ENCODE measurements around the gene LDB3. TPM values are rescaled to one million over a fixed set of nuclear protein-coding genes. Genes with fewer than 3 reads are reported as not detected.

The LDB3 gene
- total and polyA plus RNA-seq, 9 of the 15 experiments (the other 6 are each of a cell fraction or from before 2014, with no cell fraction given) = 0.03 TPM; not detected in 8

DNA sequence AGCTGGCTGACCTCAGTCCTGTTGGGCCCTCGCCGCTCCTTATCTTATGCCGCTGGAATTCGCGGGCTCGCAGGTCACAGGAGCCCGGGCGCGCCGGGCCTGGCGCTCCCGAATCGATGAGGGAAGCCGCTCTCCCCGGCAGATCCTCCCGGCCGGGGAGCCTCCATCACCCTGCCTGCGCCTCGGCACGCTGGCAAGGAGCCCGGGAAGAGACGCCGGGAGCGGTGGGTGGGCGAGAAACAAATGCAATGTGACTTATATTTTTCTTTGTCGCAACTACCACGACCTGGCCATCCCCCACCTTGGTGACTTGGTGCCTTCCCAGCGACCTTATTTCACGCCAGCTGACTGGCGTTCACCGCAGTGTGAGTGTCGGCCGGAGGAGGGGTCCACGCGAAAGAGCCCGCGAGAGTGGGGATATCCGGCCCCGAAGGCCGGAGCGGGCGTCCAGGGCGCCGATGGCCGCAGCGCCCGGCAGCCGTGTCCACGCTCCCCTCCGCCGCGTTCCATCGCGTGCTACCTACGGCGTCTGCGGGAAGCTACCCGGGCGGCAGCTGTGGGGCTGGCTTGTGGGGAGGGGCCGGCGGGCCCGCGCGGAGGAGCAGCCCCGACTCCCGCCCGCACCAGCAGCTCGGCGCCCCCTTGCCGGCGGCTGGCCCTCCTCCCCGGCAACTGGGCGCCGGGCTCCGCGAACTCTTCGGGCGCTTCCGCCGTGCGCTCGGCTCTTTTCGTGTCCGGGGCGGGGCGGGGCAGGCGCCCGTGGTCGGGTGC is 87.6 kb downstream of the LDB3 start:
- DNase-seq (ENCODE audit: extremely low read depth in 1 of 4, low spot score in 3 of 4) (peak; percentile 73 to 90 (median 88)), FAIRE-seq (no peak), ATAC-seq (peak; percentile 81)
- Histone ChIP-seq H3K9me3 (replicated peaks; ENCODE audit: control insufficient read depth, insufficient read depth, low read depth, low read length) (no peaks in the 10 kb centered on the region), H3K4me1 (replicated peaks in 1 of 2; ENCODE audit: control insufficient read depth in 2 of 2, insufficient read depth in 2 of 2, low read length in 2 of 2) (peaks cover 34% of the 10 kb centered on the region in 2 experiments), H3K36me3 (ENCODE audit: control insufficient read depth, insufficient read depth, low read length) (no peaks in the 10 kb centered on the region), H3K9me1 (ENCODE audit: control insufficient read depth, insufficient read depth, low read length) (no peaks in the 10 kb centered on the region), H3K27me3 (ENCODE audit: control insufficient read depth in 2 of 2, insufficient read depth in 2 of 2, low read length in 2 of 2) (no peaks in the 10 kb centered on the region), H2AFZ (ENCODE audit: low read depth, low read length) (peak overlapping the region; percentile 74), H3K4me3 (peak overlapping the region; percentile 73), H3K9ac (ENCODE audit: insufficient read depth in 1 of 2, low read depth in 2 of 2, low read length in 2 of 2) (peak overlapping the region; percentile 94 to 99), H3K27ac (ENCODE audit: extremely low read depth, low read depth, low read length) (peak overlapping the region; percentile 90), H4K20me1 (replicated peaks; ENCODE audit: control insufficient read depth, insufficient read depth, low read length) (no peaks in the 10 kb centered on the region), H3K79me2 (ENCODE audit: control insufficient read depth, insufficient read depth, low read length) (peaks cover 61% of the 10 kb centered on the region), H3K4me2 (ENCODE audit: insufficient read depth, low read length) (peak overlapping the region; percentile 78)
- ChIA-PET POLR2A (interaction anchor here (0.6 to 5.8 kb wide), 9 partner anchors 10 to 211 kb away, joined by 3 to 40 read pairs (median 4); no protein-coding TSS in a partner anchor), CTCF (ENCODE audit: low intra/inter-chr PET ratio) (interaction anchor here (0.7 kb wide), 1 partner anchor 42 kb away, joined by 4 read pairs; no protein-coding TSS in a partner anchor)
- in situ Hi-C loops (cut with MboI) = no loop called here
- BruUV-seq (replicated peaks) = no TSS peak
- intact Hi-C loops (cut with micrococcal nuclease) = loop anchor here (5.0 kb wide), 1 partner anchor 41 kb away; no protein-coding TSS in a partner anchor
- under 1% methylated on average over 25 of the region's 89 CpGs for WGBS (ENCODE audit: insufficient coverage, low coverage, missing lambda C conversion rate)
- TF ChIP-seq TBP (optimal IDR thresholded peaks at IDR 0.05; ENCODE audit: low read depth, low read length) = peak; percentile 53
- TF ChIP-seq ZBTB1 (CRISPR knock-in tag; IDR thresholded peaks at IDR 0.05; ENCODE audit: borderline replicate concordance, low read depth) = no peak; the same call in 1 of the 2 replicates
- TF ChIP-seq, protein P1, sequence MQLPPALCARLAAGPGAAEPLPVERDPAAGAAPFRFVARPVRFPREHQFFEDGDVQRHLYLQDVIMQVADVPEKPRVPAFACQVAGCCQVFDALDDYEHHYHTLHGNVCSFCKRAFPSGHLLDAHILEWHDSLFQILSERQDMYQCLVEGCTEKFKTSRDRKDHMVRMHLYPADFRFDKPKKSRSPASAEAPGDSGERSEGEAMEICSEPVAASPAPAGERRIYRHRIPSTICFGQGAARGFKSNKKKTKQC (CRISPR knock-in tag; IDR thresholded peaks at IDR 0.05) = no peak
- no peak for TF ChIP-seq HMG20A (CRISPR knock-in tag; conservative IDR thresholded peaks at IDR 0.05)
- no peak for TF ChIP-seq ZNF239 (CRISPR knock-in tag; IDR thresholded peaks at IDR 0.05)
- no peak for TF ChIP-seq MXD1 (CRISPR knock-in tag; IDR thresholded peaks at IDR 0.05; ENCODE audit: borderline replicate concordance, poor library complexity, severe bottlenecking)
- no peak for TF ChIP-seq XRCC4 (IDR thresholded peaks at IDR 0.05; ENCODE audit: extremely low read depth, insufficient read depth, insufficient read length)
- TF ChIP-seq ZNF717 (CRISPR knock-in tag; IDR thresholded peaks at IDR 0.05) = no peak
- TF ChIP-seq ARID1B (IDR thresholded peaks at IDR 0.05) = 0 out of 2 replicates have a peak, but pooled peaks have one; percentile 20
- no peak for TF ChIP-seq ZNF23 (CRISPR knock-in tag; IDR thresholded peaks at IDR 0.05)
- TF ChIP-seq EP300 (IDR thresholded peaks at IDR 0.05; ENCODE audit: low read length) = peak; percentile 57
- TF ChIP-seq, protein P2, sequence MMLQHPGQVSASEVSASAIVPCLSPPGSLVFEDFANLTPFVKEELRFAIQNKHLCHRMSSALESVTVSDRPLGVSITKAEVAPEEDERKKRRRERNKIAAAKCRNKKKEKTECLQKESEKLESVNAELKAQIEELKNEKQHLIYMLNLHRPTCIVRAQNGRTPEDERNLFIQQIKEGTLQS (IDR thresholded peaks at IDR 0.05) = peak; percentile 66; the same call in 1 of the 2 replicates
- TF ChIP-seq, protein P2 (CRISPR knock-in tag; conservative IDR thresholded peaks at IDR 0.05) = 0 out of 2 replicates have a peak, but pooled peaks have one; percentile 24
- no peak; the same call in 1 of the 2 replicates for TF ChIP-seq ERF (CRISPR knock-in tag; IDR thresholded peaks at IDR 0.05)
- TF ChIP-seq MED1 (CRISPR knock-in tag; IDR thresholded peaks at IDR 0.05; ENCODE audit: borderline replicate concordance) = no peak
- TF ChIP-seq CEBPB (tag; IDR thresholded peaks at IDR 0.05) = no peak
- no peak for TF ChIP-seq FOXP4 (CRISPR knock-in tag; IDR thresholded peaks at IDR 0.05; ENCODE audit: borderline replicate concordance)
